ENCODE results near the gene LRMDA. TPM values are rescaled to one million over a fixed set of nuclear protein-coding genes. Genes with fewer than 3 reads are reported as not detected.
A peak's percentile ranks its signal among the peaks of the same experiment; 100 is the strongest.

Gene LRMDA
- total RNA-seq, 1 experiment from 2014 or later, result 1.2 TPM

- BruUV-seq (replicated peaks), result no TSS peak
- Histone ChIP-seq H3K9me2 (replicated peaks; ENCODE audit: low read length) (no peaks in the 10 kb centered on the region), H3K4me2 (ENCODE audit: low read length) (no peak overlapping the region), H2AFZ (ENCODE audit: low read length) (no peak overlapping the region), H3K4me1 (ENCODE audit: insufficient read depth, low read length) (no peaks in the 10 kb centered on the region), H3K9ac (ENCODE audit: low read length) (no peak overlapping the region), H3K27me3 (ENCODE audit: low read length) (peaks cover 78% of the 10 kb centered on the region), H4K20me1 (ENCODE audit: low read length) (no peaks in the 10 kb centered on the region), H3F3A (ENCODE audit: low read length, unreplicated experiment) (no peaks in the 10 kb centered on the region), H3K27ac (ENCODE audit: low read length) (no peak overlapping the region), H3K79me2 (ENCODE audit: low read length) (no peaks in the 10 kb centered on the region), H3K9me3 (ENCODE audit: low read length) (no peaks in the 10 kb centered on the region), H3K36me3 (ENCODE audit: low read depth, low read length) (no peaks in the 10 kb centered on the region), H3K4me3 (ENCODE audit: low read length) (no peak overlapping the region)
- DNase-seq, result no peak
- intact Hi-C loops (cut with micrococcal nuclease), result no loop called here
- ChIA-PET CTCF (interaction anchor here (0.7 kb wide), 1 partner anchor 17 kb away, joined by 3 read pairs; no protein-coding TSS in a partner anchor), POLR2A (ENCODE audit: unreplicated experiment) (no interaction called here)
- TF ChIP-seq EZH2 (IDR thresholded peaks at IDR 0.05; ENCODE audit: low read length, unreplicated experiment) (peak; percentile 2), EZH2phosphoT487 (IDR thresholded peaks at IDR 0.05; ENCODE audit: borderline replicate concordance, low read length) (no peak), CTCF (conservative IDR thresholded peaks at IDR 0.05; ENCODE audit: low read depth, low read length) (no peak)
- no peak for ATAC-seq
These were observed 505.4 kb downstream of the LRMDA start for GRCh38 chr10:75936841-75937240.

- CTCF ChIA-PET, result no interaction called here
- no peak overlapping the region for H3K4me2 ChIP-seq (ENCODE audit: low read length)
- no peak overlapping the region for H3K27ac ChIP-seq (ENCODE audit: low read length)
- no peaks in the 10 kb centered on the region for H3F3A ChIP-seq (ENCODE audit: low read length, unreplicated experiment)
- H2AFZ ChIP-seq (ENCODE audit: low read length), result no peak overlapping the region
- H3K9me2 ChIP-seq (replicated peaks; ENCODE audit: low read length), result peaks cover 3% of the 10 kb centered on the region; the same call in 1 of the 2 replicates
- no peaks in the 10 kb centered on the region for H3K79me2 ChIP-seq (ENCODE audit: low read length)
- DNase-seq, result no peak
- no TSS peak for BruUV-seq (replicated peaks)
- no peaks in the 10 kb centered on the region for H3K36me3 ChIP-seq (ENCODE audit: low read depth, low read length)
- TF ChIP-seq CTCF (conservative IDR thresholded peaks at IDR 0.05; ENCODE audit: low read depth, low read length) (no peak), EZH2 (IDR thresholded peaks at IDR 0.05; ENCODE audit: low read length, unreplicated experiment) (no peak), EZH2phosphoT487 (IDR thresholded peaks at IDR 0.05; ENCODE audit: borderline replicate concordance, low read length) (no peak)
- peaks cover 88% of the 10 kb centered on the region for H3K27me3 ChIP-seq (ENCODE audit: low read length)
- intact Hi-C loops (cut with micrococcal nuclease), result no loop called here
- H4K20me1 ChIP-seq (ENCODE audit: low read length), result no peaks in the 10 kb centered on the region
- H3K9ac ChIP-seq (ENCODE audit: low read length), result no peak overlapping the region
- no peaks in the 10 kb centered on the region for H3K9me3 ChIP-seq (ENCODE audit: low read length)
- ATAC-seq, result no peak
- H3K4me3 ChIP-seq (ENCODE audit: low read length), result no peak overlapping the region
- H3K4me1 ChIP-seq (ENCODE audit: insufficient read depth, low read length), result no peaks in the 10 kb centered on the region
- POLR2A ChIA-PET (ENCODE audit: unreplicated experiment), result no interaction called here
These were observed 506.4 kb downstream of the LRMDA start for GRCh38 chr10:75937823-75938222.

GRCh38 chr10:75938380-75939122 lies 507.1 kb downstream of the LRMDA start:
- H3K9me3 ChIP-seq (ENCODE audit: low read length), result no peaks in the 10 kb centered on the region
- peak; percentile 58; the same call in 1 of the 2 replicates for TF ChIP-seq EZH2phosphoT487 (IDR thresholded peaks at IDR 0.05; ENCODE audit: borderline replicate concordance, low read length)
- no peak for TF ChIP-seq CTCF (conservative IDR thresholded peaks at IDR 0.05; ENCODE audit: low read depth, low read length)
- H3K4me2 ChIP-seq (ENCODE audit: low read length), result no peak overlapping the region
- DNase-seq, result no peak
- no peak for ATAC-seq
- CTCF ChIA-PET, result no interaction called here
- no peaks in the 10 kb centered on the region for H3K4me1 ChIP-seq (ENCODE audit: insufficient read depth, low read length)
- H3K79me2 ChIP-seq (ENCODE audit: low read length), result no peaks in the 10 kb centered on the region
- no peak overlapping the region for H3K4me3 ChIP-seq (ENCODE audit: low read length)
- H4K20me1 ChIP-seq (ENCODE audit: low read length), result no peaks in the 10 kb centered on the region
- H3K9me2 ChIP-seq (replicated peaks; ENCODE audit: low read length), result peaks cover 4% of the 10 kb centered on the region; the same call in 1 of the 2 replicates
- intact Hi-C loops (cut with micrococcal nuclease), result no loop called here
- no peaks in the 10 kb centered on the region for H3F3A ChIP-seq (ENCODE audit: low read length, unreplicated experiment)
- no TSS peak for BruUV-seq (replicated peaks)
- H3K27ac ChIP-seq (ENCODE audit: low read length), result no peak overlapping the region
- no peak overlapping the region for H3K9ac ChIP-seq (ENCODE audit: low read length)
- H2AFZ ChIP-seq (ENCODE audit: low read length), result no peak overlapping the region
- POLR2A ChIA-PET (ENCODE audit: unreplicated experiment), result interaction anchor here (0.7 kb wide), 1 partner anchor 95 kb away, joined by 4 read pairs; no protein-coding TSS in a partner anchor
- H3K36me3 ChIP-seq (ENCODE audit: low read depth, low read length), result no peaks in the 10 kb centered on the region
- peaks cover 88% of the 10 kb centered on the region for H3K27me3 ChIP-seq (ENCODE audit: low read length)
